ENCODE data around the gene PRDX1. TPM values are rescaled to one million over a fixed set of nuclear protein-coding genes. Genes with fewer than 3 reads are reported as not detected.
A peak's percentile ranks its signal among the peaks of the same experiment; 100 is the strongest.
"Not testable (repeated sequence)": the region's sequence is repeated elsewhere in the genome, so short reads cannot be mapped to it uniquely, and the experiment has no call there.

The PRDX1 gene
- total RNA-seq, 2 donors from 2014 or later = 64.6 to 103 TPM

- Histone ChIP-seq H3K9me3 (no peaks in the 10 kb centered on the region), H3K4me3 (no peak overlapping the region), H3K36me3 (replicated peaks in 1 of 2; ENCODE audit: insufficient read depth in 1 of 2, low read depth in 2 of 2) (no peaks in the 10 kb centered on the region), H3K27ac (no peak overlapping the region), H3K4me1 (peaks cover 6% of the 10 kb centered on the region), H3K27me3 (no peaks in the 10 kb centered on the region)
- DNase-seq = no peak
- 100% methylated on average over 1 of the region's 1 CpG; no CpG with 5 or more reads in 1 of the 2 donors for WGBS, 2 donors
- intact Hi-C loops (cut with DNase I) = no loop called here
- TF ChIP-seq POLR2A (IDR thresholded peaks at IDR 0.05) (no peak), CTCF (IDR thresholded peaks at IDR 0.05) (no peak)
- no peak for ATAC-seq
These were observed 4.5 kb upstream of the PRDX1 start for GRCh38 chr1:45526135-45526644.

GRCh38 chr1:45523975-45524374, 2.3 kb upstream of the PRDX1 start:
- not testable (repeated sequence) for H3K36me3 ChIP-seq (replicated peaks in 1 of 2; ENCODE audit: insufficient read depth in 1 of 2, low read depth in 2 of 2)

DNA sequence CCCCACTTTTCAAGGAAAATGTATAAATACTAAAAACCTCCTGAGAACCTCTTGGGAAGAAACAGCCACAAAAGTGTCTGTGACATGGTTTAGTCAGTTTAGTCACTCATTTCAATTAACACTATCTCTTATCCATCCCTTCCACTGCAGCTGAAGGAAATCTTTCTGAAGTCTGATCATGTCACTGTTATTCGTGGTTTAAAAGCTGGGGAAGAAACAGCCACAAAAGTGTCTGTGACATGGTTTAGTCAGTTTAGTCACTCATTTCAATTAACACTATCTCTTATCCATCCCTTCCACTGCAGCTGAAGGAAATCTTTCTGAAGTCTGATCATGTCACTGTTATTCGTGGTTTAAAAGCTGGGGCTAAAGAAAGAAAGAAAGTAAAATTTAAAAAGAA, 1.8 kb upstream of the PRDX1 start:
- WGBS, 2 donors = 74 to 81% methylated on average over 2 of the region's 2 CpGs
- intact Hi-C loops (cut with DNase I); H3K9me3 ChIP-seq: not testable (repeated sequence)

More at GRCh38 chr1:45523975-45524374, 2.3 kb upstream of the PRDX1 start:
- DNase-seq; H3K4me3 ChIP-seq; intact Hi-C loops (cut with DNase I); H3K27ac ChIP-seq; ATAC-seq; H3K9me3 ChIP-seq; H3K27me3 ChIP-seq: not testable (repeated sequence)
- peaks cover 18% of the 10 kb centered on the region for H3K4me1 ChIP-seq
- WGBS, 2 donors = 84 to 85% methylated on average over 10 of the region's 10 CpGs

DNA sequence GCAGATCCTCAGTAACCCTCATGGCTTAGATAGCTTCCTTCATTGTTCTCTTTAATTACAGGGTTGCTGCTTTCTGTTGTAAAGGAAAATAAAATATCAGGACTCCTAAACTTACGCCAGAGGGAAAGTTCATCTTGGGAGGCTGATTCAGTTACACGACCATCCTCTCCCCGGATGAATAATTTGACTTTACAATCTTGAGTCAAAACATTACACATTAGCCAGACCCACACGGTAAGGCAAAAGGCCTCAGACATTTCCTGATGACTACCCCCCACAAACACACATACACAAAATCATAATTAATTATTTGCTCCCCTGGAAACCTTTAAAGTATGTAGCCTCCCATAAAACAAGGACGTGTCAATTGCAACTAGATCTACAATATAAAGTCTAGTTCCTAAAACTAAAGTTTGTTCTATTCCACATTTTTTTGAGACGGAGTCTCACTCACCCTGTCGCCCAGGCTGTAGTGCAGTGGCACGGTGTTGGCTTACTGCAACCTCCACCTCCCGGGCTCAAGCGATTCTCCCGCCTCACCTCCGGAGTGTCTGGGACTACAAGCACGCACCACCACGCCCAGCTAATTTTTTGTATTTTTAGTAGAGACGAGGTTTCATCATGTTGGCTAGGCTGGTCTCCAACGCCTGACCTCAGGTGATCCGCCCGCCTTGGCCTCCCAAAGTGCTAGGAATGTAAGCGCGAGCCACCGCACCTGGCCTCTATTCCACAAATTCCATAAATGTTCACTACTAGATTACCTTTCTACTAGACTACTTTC, 830 bp upstream of the PRDX1 start:
- Histone ChIP-seq H3K4me1 (peaks cover 23% of the 10 kb centered on the region), H3K27ac (peak overlapping the region; percentile 80 to 87 (median 86)), H3K4me3 (peak overlapping the region in 1 of 2 donors; percentile 99), H3K36me3 (replicated peaks in 1 of 2; ENCODE audit: insufficient read depth in 1 of 2, low read depth in 2 of 2) (no peaks in the 10 kb centered on the region), H3K27me3 (no peaks in the 10 kb centered on the region), H3K9me3 (no peaks in the 10 kb centered on the region)
- DNase-seq (no peak), ATAC-seq (peak; percentile 0)
- intact Hi-C loops (cut with DNase I) = no loop called here
- TF ChIP-seq CTCF (IDR thresholded peaks at IDR 0.05) = no peak
- no peak for TF ChIP-seq POLR2A (IDR thresholded peaks at IDR 0.05)
- WGBS, 2 donors = 71 to 79% methylated on average over 21 of the region's 21 CpGs

More for the DNA sequence above, 1.8 kb upstream of the PRDX1 start:
- peaks cover 23% of the 10 kb centered on the region for H3K4me1 ChIP-seq
- ATAC-seq; DNase-seq; H3K27me3 ChIP-seq; H3K4me3 ChIP-seq; H3K36me3 ChIP-seq (replicated peaks in 1 of 2; ENCODE audit: insufficient read depth in 1 of 2, low read depth in 2 of 2); H3K27ac ChIP-seq: not testable (repeated sequence)

DNA sequence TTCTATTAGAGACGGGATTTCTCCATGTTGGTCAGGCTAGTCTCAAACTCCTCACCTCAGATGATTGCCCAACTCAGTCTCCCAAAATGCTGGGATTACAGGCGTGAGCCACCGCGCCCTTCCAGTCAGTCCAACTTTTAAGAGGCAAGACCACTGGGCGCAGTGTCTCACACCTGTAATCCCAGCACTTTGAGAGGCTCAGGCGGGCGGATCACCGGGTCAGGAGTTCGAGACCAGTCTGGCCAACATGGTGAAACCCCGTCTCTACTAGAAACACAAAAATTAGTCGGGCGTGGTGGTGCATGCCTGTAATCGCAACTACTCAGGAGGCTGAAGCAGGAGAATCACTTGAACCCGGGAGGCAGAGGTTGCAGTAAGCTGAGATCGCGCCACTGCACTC, 1.9 kb downstream of the PRDX1 start:
- intact Hi-C loops (cut with DNase I); ATAC-seq; H3K27me3 ChIP-seq; H3K4me3 ChIP-seq; DNase-seq; H3K9me3 ChIP-seq: not testable (repeated sequence)
- H3K27ac ChIP-seq = peak overlapping the region in 1 of 4 donors; percentile 20
- peaks cover 0 to 12% of the 10 kb centered on the region in 2 donors for H3K36me3 ChIP-seq (replicated peaks in 1 of 2; ENCODE audit: insufficient read depth in 1 of 2, low read depth in 2 of 2)
- H3K4me1 ChIP-seq = peaks cover 23% of the 10 kb centered on the region
- WGBS, 2 donors = 78 to 81% methylated on average over 15 to 16 of the region's 16 CpGs

DNA sequence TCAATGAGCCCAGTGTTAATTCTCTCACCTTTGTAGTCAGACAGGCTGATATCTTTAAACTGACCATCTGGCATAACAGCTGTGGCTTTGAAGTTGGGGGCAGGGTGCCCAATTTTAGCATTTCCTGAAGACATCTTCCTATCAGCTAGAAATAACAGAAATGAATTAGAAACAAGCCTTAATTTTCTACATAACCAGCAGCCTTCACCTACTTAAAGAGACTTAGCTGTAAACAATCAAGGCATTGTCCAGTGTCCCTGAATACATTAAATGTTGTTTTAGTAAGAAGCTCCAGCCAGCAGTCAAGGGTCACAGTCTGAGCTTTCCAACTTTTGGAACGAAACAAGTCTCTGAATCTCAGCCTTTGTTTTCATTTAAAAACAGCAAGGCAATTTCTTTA, 2.8 kb downstream of the PRDX1 start:
- peaks cover 23% of the 10 kb centered on the region for H3K4me1 ChIP-seq

GRCh38 chr1:45518366-45518765, 3.3 kb downstream of the PRDX1 start:
- peaks cover 0 to 20% of the 10 kb centered on the region in 2 donors for H3K36me3 ChIP-seq (replicated peaks in 1 of 2; ENCODE audit: insufficient read depth in 1 of 2, low read depth in 2 of 2)

More for the DNA sequence above, 2.8 kb downstream of the PRDX1 start:
- Histone ChIP-seq H3K9me3 (no peaks in the 10 kb centered on the region), H3K27ac (peak overlapping the region in 2 of 4 donors; percentile 20 to 24), H3K36me3 (replicated peaks in 1 of 2; ENCODE audit: insufficient read depth in 1 of 2, low read depth in 2 of 2) (peaks cover 0 to 17% of the 10 kb centered on the region in 2 donors), H3K27me3 (no peaks in the 10 kb centered on the region), H3K4me3 (no peak overlapping the region)
- 0 to 3% methylated on average over 1 of the region's 1 CpG for WGBS, 2 donors
- intact Hi-C loops (cut with DNase I) = no loop called here
- DNase-seq (peak in 1 of 4 donors; percentile 45), ATAC-seq (no peak)
- no peak for TF ChIP-seq CTCF (IDR thresholded peaks at IDR 0.05)

More at GRCh38 chr1:45518366-45518765, 3.3 kb downstream of the PRDX1 start:
- H3K9me3 ChIP-seq; H3K27me3 ChIP-seq; H3K27ac ChIP-seq; DNase-seq; H3K4me3 ChIP-seq; ATAC-seq; intact Hi-C loops (cut with DNase I): not testable (repeated sequence)
- H3K4me1 ChIP-seq = peaks cover 23% of the 10 kb centered on the region
- 73 to 88% methylated on average over 2 to 4 of the region's 4 CpGs for WGBS, 2 donors
